Sciatic nerve (tissue), 2 donors: Measurements from ENCODE around the gene RAD23B. TPM values are rescaled to one million over a fixed set of nuclear protein-coding genes. Genes with fewer than 3 reads are reported as not detected.
A peak's percentile ranks its signal among the peaks of the same experiment; 100 is the strongest.
"Not testable (repeated sequence)": the region's sequence is repeated elsewhere in the genome, so short reads cannot be mapped to it uniquely, and the experiment has no call there.

ENCODE experiments used
- ATAC-seq: fragments of 200-7000 bp; cut with Tn5 transposase; one replicate; pipeline ENCODE4 v1.9.1; 2020; ENCODE audit warnings: mild to moderate bottlenecking, moderate library complexity
- DNase-seq: peaks from one replicate; pipeline ENCODE4 v3.0.0-alpha.2; 2020; ENCODE audit warnings: low spot score
- intact Hi-C: fragments of 100-400 bp; cut with DNase I; formaldehyde crosslinking; loops from one replicate; pipeline ENCODE4 v1.14.2; 2022
- total RNA-seq: library from RNA; stranded (reverse); fragmentation: NEBNext Ultra II Directional; extraction: Animal tissue kit (Norgen Biotek cat#: 25700); gene quantifications from one replicate; pipeline ENCODE4 v1.2.1, GENCODE V29; 2021
- donor health status: DM: no; HTN: no; CAD: no.
- donor health status: DM: no; HTN: no; CAD: no.

Gene RAD23B
- total RNA-seq, 1 donor from 2014 or later = 83.4 TPM

DNA sequence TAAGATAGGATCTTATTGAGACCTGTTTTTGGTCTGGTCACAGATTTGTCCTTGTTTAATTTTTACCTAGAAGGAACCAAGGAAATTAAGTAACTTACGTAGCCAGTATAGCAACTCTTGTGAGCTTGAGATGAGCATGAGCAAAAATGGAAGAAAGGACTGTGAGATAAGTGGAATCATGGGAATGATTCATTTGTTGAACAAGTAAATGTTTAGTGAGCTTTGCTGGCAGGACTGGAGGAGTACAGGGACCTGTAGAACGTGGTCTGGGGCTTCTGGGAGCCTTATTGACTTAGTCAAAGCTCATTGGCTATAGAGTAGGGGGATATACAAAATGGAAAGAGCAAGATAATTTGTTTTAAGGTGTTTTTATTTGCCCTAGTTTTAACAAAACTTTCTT, 3.0 kb downstream of the RAD23B start:
- intact Hi-C loops = no loop called here
- ATAC-seq (no peak), DNase-seq (no peak)

DNA sequence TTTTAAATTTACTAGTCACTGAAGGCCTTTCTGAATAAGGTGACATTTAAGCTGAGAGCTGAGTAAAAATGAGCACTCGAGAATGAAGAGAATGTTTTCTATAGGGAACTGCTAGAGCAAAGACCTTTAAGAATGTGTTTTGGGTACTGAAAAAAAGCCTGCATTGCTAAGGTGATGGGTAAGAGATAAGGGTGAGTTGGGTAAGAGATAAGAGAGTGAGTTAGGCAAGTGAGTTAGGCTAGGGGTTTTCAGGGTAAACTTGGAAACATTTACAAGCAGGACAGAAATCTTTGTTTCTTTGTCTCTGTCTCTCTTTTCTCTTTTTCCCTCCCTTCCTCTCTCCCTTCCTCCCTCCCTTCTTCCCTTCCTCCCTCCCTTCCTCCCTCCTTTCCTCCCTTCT, 5.6 kb downstream of the RAD23B start:
- no peak for DNase-seq
- no peak for ATAC-seq
- intact Hi-C loops = no loop called here

DNA sequence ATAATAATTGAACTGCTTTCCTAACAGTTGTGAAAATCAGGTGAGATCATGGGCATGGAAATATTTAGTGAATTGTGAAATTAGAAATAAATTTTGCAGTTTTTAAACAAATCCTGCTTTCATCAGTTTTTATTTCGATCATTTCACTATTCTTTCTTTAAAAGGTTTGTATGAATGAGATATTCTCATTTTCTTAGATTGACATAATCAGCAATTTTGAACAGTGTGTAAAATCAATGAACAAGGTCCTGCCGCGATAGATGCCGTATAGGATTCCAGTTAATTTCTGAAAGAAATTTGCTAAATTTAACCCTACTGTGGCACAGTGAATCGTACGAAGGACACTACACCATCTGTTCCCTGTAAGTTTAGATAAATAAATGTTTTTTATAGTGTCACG, 7.5 kb downstream of the RAD23B start:
- ATAC-seq (no peak), DNase-seq (no peak)
- intact Hi-C loops = no loop called here

DNA sequence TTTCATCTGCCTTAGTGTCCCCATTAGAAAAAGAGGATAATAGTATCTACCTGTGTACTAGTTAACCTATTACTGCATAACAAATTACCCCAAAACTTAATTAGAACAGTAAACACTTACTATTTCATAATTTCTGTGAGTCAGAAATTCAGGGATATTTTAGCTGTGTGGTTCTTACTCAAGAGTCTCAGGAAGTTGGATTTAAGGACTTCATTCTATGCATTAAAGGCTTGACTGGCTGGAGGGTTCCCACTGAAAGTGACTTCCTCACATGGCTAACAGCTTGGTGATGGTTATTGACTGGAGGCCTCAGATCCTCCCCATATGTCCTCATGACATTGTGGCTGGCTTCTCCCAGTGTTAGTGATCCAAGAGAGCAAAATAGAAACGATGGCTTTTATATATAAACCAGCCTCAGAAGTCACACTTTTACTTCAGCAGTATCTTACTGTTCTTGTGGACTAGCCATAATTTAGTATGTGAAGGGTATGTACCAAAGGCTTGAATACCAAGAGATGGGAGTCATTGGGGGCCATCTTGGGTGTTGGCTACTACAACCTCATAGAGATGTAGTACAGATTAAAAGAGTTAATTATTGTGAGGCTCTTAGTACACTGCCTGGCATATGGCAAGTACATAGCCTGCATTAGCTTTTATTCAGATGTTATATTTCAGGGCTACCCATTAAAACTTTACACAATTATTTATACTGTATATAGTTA, 9.9 kb downstream of the RAD23B start:
- intact Hi-C loops = no loop called here
- ATAC-seq (no peak), DNase-seq (no peak)

DNA sequence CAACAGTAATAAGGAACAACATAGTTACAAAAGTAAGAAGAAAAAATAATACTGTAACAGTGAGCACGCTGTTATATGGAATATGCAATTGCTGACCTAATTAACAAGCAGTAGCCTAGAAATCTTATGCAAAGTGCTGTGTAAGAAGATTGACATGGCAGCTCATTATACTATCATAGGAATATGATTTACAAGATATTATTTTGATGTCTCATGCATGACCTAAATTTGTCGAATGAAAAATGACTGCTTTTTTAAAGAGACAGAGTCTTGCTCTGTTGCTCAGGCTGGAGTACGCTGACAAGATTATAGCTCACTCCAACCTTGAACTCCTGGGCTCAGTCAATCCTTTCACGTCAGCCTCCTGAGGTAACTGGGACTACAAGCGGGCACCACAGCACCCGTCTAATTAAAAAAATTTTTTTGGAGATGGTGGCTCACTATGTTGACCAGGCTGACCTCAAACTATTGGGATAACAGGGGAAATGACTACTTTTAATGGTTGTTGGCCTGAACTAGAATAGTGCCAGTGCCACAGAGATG, 10.5 kb downstream of the RAD23B start:
- DNase-seq (no peak), ATAC-seq (no peak)

DNA sequence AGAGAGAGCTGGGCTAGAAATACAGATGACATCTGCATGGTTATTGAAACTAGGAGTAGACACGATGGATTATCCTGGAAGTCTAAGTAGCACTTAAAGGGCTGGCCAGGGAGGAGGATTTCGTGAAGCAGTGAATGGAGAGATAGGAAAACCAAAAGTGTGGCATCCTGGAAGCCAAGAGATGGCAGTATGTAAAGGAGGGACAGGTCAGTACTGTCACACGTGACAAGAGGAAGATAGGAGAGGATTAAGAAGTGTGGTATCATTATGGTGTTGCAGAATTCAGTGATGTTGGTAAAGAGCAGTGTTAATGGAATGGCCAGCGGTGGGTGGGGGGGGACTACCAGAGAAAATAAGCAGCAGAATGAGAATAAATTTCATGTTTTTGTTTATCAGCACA, 11.7 kb downstream of the RAD23B start:
- no peak for ATAC-seq

More for the DNA sequence above, 10.5 kb downstream of the RAD23B start:
- intact Hi-C loops = no loop called here

DNA sequence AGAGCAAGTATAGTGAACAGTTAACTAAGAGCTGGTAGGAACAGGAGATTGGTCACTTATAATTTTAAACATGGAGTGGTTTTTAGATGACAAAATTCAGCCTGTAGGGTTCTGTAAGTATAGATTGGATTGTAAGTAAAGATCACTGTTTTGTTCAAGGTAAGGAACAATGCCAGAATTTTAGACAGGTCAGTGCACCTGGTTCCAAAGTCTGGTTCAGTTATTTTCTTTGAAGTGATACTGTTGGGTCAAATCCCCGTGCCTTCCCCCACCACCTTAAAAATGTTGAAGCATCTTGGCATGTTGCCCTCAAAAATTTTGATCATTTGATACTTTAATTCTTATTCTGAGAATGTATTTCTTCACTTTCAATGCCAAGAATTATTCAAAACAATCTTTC, 12.9 kb downstream of the RAD23B start:
- no peak for DNase-seq
- intact Hi-C loops = no loop called here
- ATAC-seq = no peak

More for the DNA sequence above, 11.7 kb downstream of the RAD23B start:
- intact Hi-C loops = no loop called here
- DNase-seq = no peak

- DNase-seq, ATAC-seq, intact Hi-C loops: not testable (repeated sequence)
Observed at GRCh38 chr9:107296592-107296991, 13.5 kb downstream of the RAD23B start.

DNA sequence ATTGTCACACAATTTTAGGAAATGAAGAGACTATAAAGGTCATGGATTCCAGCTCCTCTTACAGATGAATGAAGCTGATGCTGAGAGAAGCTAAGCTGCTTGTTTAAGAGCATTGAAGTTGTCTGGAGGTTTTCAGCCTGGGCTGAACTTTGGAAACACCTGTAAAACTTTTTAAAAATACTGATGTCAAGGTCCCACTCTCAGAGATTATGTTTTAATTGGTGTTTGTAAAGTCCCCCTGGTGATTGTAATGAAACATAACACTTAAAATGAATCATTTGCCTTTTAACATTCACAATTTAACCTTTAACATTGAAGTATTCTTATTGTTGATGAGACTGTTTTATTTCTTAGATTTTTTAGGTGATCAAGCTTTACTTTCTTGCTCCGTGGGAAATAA, 16.4 kb downstream of the RAD23B start:
- DNase-seq (no peak), ATAC-seq (no peak)
- intact Hi-C loops = no loop called here

DNA sequence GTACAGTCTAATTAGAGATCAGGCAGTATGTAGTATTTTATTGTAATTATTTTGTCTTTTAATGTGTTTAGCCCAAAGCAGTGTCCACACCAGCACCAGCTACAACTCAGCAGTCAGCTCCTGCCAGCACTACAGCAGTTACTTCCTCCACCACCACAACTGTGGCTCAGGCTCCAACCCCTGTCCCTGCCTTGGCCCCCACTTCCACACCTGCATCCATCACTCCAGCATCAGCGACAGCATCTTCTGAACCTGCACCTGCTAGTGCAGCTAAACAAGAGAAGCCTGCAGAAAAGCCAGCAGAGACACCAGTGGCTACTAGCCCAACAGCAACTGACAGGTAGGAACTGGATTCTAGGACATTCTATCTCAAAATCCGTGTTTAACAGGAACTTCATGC, 23.2 kb downstream of the RAD23B start:
- ATAC-seq (no peak), DNase-seq (no peak)
- intact Hi-C loops = no loop called here

DNA sequence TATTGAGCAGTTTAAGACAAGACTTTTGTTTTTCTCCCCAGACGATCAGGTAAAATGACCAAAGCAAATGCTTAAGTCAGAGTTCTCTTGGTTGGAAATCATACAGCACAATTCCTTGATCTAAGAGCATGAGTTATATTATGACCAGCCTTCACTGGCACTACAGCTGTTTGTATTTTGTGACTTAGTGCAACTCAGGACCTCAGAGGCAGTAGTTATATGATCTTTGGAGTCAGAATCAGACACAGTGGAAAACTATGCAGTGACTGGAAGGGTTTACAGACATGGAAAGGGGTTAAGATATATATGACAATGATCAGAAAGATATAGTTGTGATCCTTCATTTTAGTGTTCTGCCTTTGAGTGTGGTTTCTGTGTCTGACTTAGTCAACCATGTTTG, 24.3 kb downstream of the RAD23B start:
- no peak for DNase-seq
- intact Hi-C loops = no loop called here

DNA sequence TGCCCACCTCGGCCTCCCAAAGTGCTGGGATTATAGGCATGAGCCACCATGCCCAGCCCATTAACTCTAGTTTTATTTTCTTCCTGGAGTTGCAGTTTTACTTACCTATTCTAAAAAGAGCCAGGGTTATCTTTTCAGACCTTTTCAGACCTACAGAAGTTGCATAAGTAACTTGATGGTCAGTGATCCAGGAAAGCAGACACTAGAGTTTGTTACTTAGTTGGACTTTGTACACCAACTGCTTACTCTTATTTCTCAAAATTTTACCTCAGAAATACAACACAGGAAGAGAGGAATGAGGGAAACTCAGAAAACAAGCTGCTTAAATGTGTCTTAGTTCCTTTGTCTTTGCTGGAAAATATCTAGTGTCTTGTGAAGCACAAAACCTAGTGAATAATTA, 25.4 kb downstream of the RAD23B start:
- ATAC-seq (no peak), DNase-seq (no peak)
- intact Hi-C loops = no loop called here

More for the DNA sequence above, 24.3 kb downstream of the RAD23B start:
- ATAC-seq = no peak

DNA sequence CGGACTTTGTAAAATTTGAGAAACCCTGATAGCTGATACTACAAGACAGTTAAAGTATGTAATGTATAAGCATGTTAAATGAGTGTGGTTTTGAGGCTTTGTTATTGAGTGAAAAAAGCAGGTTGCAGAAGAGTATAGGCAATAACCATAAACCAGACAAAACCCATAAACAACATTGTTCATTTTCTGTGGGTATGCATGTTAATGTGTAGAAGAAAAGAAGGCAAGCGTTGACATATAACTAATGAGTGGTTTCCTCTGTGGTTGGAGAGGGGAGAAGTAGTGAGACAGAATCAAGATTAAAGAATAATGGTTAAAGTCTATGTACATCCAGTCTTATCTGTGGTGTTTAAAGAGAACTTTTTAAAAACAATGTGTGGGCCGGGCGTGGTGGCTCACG, 26.2 kb downstream of the RAD23B start:
- ATAC-seq (no peak), DNase-seq (no peak)
- intact Hi-C loops = no loop called here

- DNase-seq (no peak), ATAC-seq (peak; percentile 86)
- intact Hi-C loops = no loop called here
Observed at GRCh38 chr9:107312376-107313050, 29.4 kb downstream of the RAD23B start.

DNA sequence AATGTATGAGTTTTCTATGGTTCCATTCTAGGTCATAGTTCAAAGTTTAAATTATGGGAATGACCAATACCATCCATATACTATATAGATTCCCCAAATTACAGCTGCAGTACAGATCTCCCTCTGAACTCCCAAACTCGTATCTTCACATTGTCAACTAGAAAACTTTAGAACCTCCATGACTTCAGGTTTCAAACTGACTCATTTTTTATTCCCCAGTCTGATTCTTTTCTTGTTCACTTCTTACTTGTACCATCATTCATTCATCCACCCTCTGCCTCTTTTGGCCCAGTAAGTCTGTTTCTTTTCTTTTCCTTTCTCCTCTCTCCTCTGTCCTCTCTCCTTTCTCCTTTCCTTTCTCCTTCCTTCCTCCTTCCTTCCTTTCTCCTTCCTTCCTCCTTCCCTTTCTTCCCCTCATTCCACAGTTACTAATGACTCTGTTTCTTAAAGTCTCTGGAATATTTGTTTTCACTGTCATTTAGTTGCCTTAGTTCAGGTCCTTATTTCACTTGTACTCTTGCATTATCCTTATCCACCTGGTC, 30.5 kb downstream of the RAD23B start:
- no peak for ATAC-seq
- no peak for DNase-seq
- intact Hi-C loops = no loop called here

GRCh38 chr9:107314763-107315162, 31.7 kb downstream of the RAD23B start:
- intact Hi-C loops = no loop called here

GRCh38 chr9:107316795-107317661, 33.9 kb downstream of the RAD23B start:
- DNase-seq (no peak), ATAC-seq (no peak)
- intact Hi-C loops = no loop called here

More at GRCh38 chr9:107314763-107315162, 31.7 kb downstream of the RAD23B start:
- DNase-seq (no peak), ATAC-seq (no peak)

DNA sequence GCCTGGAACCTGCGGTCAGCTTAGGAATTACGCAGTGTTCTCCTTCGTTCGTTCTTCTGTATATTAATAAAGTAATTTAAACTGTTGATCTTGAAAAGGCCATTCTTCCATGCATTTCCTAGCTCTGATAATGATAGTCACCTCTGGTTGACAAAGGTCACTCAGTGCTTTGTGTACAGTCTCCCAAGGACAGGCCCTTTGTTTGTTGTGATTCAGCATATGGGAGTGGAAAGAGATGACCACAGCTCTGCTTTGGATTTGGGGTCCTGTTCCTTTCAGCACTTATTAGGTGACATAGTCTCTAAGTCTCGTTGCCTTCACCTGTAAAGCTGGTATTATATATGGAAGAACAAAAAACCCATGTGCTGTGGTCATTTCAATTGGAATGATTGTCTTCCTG, 39.6 kb downstream of the RAD23B start:
- DNase-seq = no peak

GRCh38 chr9:107323836-107324585, 40.9 kb downstream of the RAD23B start:
- intact Hi-C loops = no loop called here
- DNase-seq (no peak), ATAC-seq (no peak)

More for the DNA sequence above, 39.6 kb downstream of the RAD23B start:
- no peak for ATAC-seq
- intact Hi-C loops = no loop called here
